GM19372 (cell line): ENCODE measurements around the gene RNASE8.

Experiments
- ATAC-seq: cut with Tn5 transposase; IDR thresholded peaks from one replicate; pipeline ENCODE4 v1.9.1; 2021; ENCODE audit warnings: mild to moderate bottlenecking, low read depth, moderate library complexity; ENCODE audit not compliant: unreplicated experiment

The RNASE8 gene

DNA sequence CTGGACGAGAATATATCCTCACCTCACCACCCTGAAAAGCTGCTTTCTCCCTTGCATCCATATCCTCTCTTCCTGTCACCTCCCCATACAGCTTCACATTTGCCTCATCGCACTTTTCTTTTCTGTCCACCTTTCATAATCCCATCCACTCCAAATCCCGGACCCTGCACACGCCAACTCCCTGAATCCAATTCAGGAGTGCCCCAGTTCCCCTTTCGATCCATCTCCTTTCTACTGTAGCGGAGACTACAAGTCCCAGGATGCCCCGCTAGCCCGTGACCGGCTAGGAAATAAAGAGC, 45.7 kb downstream of the RNASE8 start:
- no peak for ATAC-seq

DNA sequence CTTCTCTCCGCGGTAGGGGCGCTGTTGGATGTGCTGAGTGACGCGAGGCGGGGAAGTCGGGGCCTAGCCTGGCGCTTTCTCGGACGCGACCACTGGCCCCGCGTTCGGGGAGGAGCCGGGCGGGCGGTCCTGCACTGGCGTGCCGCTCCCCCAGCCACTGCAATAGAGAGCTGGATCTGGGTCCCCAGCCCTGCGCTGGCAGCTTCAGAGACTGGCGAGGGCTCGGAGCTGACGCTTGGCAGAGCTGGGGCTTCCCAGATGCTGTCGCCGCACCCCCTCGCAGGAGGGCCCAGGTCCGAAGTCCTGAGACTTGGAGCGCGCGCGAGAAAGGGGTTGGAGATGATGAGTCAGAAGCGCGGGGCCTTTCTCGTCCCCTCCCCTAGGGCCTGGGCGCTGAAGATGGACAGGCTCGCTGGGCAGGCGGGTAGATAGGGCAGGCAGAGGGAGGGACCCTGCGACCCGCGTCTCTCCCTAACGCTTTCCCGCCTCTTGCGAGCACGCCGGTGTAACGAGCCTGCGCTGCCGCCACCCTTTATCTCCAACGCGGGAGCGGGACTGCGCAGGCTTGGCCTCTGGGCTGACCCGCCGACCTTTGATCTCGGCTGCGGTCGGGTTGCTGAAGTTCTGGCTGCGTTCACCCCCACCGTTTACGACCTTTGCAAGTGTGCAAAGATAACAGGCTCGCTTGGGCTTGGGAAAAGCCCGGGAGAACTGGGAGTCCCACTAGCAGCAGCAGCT, 46.3 kb downstream of the RNASE8 start:
- ATAC-seq = peak; percentile 82

DNA sequence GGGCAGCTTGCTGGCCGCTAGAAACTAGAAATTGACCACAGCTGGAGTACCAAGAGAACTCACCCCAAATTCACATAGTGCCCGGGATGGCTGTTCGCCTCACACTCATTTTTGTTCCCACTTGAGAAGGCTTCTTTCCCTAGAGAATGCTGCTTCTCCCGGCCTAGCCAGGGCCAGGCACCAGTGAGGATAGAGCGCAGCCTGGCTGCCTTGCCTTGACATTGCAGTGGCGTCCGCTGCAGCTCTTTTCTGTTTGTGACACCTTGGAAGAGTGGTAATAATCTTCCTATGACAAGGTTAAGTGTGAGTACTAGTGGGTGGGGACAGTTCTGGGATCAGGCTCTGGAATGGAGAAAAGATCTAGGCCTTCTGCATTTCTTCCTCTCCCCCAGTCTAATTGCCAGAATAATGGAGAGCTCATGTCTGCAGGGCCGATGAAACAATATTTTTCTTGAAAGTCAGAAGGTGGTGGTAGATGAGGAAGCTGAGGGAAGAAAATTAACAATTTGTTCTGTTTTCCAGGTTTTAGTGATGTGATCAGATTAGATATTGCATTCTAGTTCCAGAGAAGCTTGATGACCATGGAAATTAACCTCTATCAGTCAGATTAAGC, 46.9 kb downstream of the RNASE8 start:
- no peak for ATAC-seq

DNA sequence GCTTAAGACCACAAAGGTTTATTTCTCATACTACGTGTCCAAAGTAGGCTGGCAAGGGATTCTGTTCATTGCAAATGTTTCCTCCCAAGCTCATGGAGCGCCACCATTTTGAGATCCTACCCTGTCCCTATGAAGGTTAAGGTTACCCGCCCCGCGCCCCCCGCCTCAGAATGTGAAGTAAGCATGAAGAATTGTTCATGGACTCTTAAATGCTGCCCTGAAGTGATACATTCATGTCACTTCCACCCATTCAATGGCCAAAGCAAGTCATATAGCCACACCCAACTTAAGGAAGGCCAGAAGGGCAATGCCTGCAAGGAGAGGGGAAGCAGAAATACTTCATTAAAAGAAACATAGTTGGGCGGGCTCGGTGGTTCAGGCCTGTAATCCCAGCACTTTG, 47.5 kb downstream of the RNASE8 start:
- ATAC-seq = no peak

DNA sequence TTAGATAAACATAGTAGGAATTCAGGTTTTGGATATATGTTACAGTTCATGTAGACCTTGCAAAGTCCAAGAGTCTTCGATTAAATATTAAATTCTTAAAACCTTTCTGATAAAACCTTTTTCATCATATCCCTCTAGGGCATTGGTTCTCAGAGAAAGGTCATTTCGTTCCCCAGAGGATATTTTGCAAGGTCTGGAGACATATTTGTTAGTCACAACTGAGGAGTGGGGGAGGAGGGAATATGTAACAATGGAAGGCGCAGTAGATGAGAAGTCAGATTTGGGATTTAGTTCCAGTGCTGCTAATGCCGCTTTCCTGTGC, 48.5 kb downstream of the RNASE8 start:
- ATAC-seq = no peak

DNA sequence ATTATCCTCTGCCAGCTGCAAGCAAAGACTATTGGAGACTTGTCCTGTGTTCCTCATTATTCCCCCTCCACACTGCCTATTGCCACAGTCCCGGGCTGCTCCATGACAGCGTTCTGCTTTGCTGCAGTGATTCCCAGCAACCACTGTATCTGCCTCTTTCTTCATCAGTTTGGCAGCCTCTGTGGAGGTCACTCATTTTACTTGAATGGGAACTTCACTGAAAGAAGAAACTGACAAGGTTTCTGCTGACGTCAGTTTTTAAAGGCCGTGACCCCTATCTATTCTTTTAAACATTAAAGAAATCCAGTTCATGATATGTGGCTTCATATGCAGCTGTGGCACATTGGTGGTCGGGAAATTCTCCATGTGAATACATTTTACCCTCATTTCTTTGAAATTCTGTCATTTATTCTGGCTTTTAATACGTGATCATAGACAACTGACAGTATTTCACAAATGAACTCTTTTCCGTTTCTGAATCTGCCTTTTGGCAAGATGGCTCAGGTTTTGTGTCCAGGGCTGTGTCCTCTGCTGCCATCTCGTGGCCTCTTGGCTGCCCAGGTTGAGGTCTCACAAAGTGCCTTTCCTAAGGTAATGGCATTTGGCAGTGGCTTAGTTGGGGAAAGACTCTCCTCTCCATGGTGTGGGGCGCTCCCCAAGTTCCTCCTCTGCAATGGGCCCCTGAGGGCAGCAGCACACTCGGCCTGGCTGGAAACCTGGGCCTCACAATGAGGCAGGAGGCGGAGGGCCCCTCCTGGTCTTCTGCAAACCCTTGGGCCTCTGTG, 49.1 kb downstream of the RNASE8 start:
- no peak for ATAC-seq

DNA sequence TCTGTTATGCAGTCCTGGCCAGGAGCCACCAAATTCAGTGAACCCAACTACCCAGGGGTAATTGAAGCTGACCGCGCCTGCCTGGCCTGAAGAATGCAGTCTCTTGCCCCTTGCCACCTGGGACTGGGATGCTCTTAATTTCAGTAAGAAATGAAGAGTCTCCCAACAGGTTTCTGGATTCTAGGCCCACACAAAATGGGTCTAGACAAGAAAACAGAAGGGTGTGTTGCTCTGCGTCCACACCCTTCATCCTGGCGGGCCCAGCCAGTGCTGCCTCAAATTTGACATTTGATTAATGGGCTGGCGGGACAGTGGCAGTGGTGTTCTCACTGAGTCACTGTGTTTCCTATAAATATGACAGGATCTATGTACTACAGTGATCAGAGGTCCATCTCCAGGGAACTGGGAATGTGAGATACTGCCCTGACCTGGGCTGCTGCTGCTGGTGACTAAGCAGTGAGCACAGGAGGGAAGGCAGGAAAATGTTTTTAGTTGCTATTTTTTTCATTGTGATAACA, 49.7 kb downstream of the RNASE8 start:
- ATAC-seq = no peak
